IPS-NIHi7 (cell line): ENCODE data around the gene KAZN.
A peak's percentile ranks its signal among the peaks of the same experiment; 100 is the strongest.

Experiments
- DNase-seq: peaks from one replicate; pipeline ENCODE4 v3.0.0; 2012; ENCODE audit warnings: mixed read lengths; ENCODE audit errors: extremely low spot score

Gene KAZN

GRCh38 chr1:14912839-14913481, 314.5 kb downstream of the KAZN start:
- no peak for DNase-seq

GRCh38 chr1:14913482-14914177, 315.1 kb downstream of the KAZN start:
- DNase-seq = no peak

- no peak for DNase-seq
Observed at GRCh38 chr1:14914351-14914988, 316.0 kb downstream of the KAZN start.

GRCh38 chr1:14915356-14916054, 317.0 kb downstream of the KAZN start:
- peak; percentile 85 for DNase-seq

- no peak for DNase-seq
Observed at GRCh38 chr1:14919289-14919688, 320.8 kb downstream of the KAZN start.

GRCh38 chr1:14919751-14920150, 321.3 kb downstream of the KAZN start:
- no peak for DNase-seq

- DNase-seq = no peak
Observed at GRCh38 chr1:14921057-14921456, 322.6 kb downstream of the KAZN start.

GRCh38 chr1:14922942-14923726, 324.6 kb downstream of the KAZN start:
- no peak for DNase-seq

GRCh38 chr1:14923727-14924452, 325.4 kb downstream of the KAZN start:
- DNase-seq = peak; percentile 84

- peak; percentile 47 for DNase-seq
Observed at GRCh38 chr1:14924455-14925331, 326.2 kb downstream of the KAZN start.

- DNase-seq = no peak
Observed at GRCh38 chr1:14925336-14926136, 327.1 kb downstream of the KAZN start.

- no peak for DNase-seq
Observed at GRCh38 chr1:14926229-14926628, 327.7 kb downstream of the KAZN start.

- DNase-seq = no peak
Observed at GRCh38 chr1:14926818-14927575, 328.5 kb downstream of the KAZN start.

GRCh38 chr1:14928412-14928811, 329.9 kb downstream of the KAZN start:
- DNase-seq = no peak

GRCh38 chr1:14928886-14929546, 330.5 kb downstream of the KAZN start:
- no peak for DNase-seq

GRCh38 chr1:14929547-14930246, 331.2 kb downstream of the KAZN start:
- no peak for DNase-seq
